Thoracic aorta (tissue), 2 donors: ENCODE results near the gene SFXN3. TPM values are rescaled to one million over a fixed set of nuclear protein-coding genes. Genes with fewer than 3 reads are reported as not detected.
A peak's percentile ranks its signal among the peaks of the same experiment; 100 is the strongest.

Experiments used
- ATAC-seq: fragments of 150-250 bp; one replicate; pipeline ENCODE4 v1.8.0; 2017; ENCODE audit warnings: low read depth; ENCODE audit not compliant: insufficient number of reproducible peaks, low FRiP score
- DNase-seq: peaks from one replicate; pipeline ENCODE4 v3.0.0-alpha.2; 2020; ENCODE audit warnings: low spot score
- H3K27ac ChIP-seq, 2 donors: fragments of 200-600 bp; sonication (generic); 1 replicate in 1 of 2; 2 replicates in 1 of 2; pipeline ENCODE4 v1.5.1; 2016; ENCODE audit warnings: mild to moderate bottlenecking in 2 of 2, moderate library complexity in 2 of 2
- H3K27me3 ChIP-seq: fragments of 200-600 bp; sonication (generic); replicated peaks from 2 replicates; pipeline ENCODE4 v1.6.0; 2016; ENCODE audit warnings: mild to moderate bottlenecking; ENCODE audit not compliant: insufficient read depth
- H3K36me3 ChIP-seq: fragments of 200-600 bp; sonication (generic); one replicate; pipeline ENCODE4 v1.5.1; 2016
- H3K4me1 ChIP-seq, 2 donors: fragments of 200-600 bp; sonication (generic); 1 replicate in 1 of 2; 2 replicates in 1 of 2; pipeline versions ENCODE4 v1.5.1 to v1.6.0; 2016; ENCODE audit warnings: low read depth in 2 of 2, mild to moderate bottlenecking in 1 of 2; ENCODE audit not compliant: control insufficient read depth in 1 of 2
- H3K4me3 ChIP-seq: fragments of 200-600 bp; sonication (generic); 2 replicates; pipeline ENCODE4 v1.5.1; 2016; ENCODE audit warnings: mild to moderate bottlenecking
- H3K9me3 ChIP-seq: fragments of 200-600 bp; sonication (generic); 2 replicates; pipeline ENCODE4 v1.5.1; 2016
- total RNA-seq, 2 donors: library from RNA; depleted of rRNA; stranded (reverse); fragments of >200 nt; gene quantifications; one replicate each; pipeline versions ENCODE4 v1.1.0 to v1.2.3, GENCODE V29; 2016
- TF ChIP-seq, protein P1 (sequence below): fragments of 200-600 bp; sonication (generic); IDR thresholded peaks from one replicate; pipeline ENCODE4 v1.5.1; 2019; ENCODE audit warnings: antibody characterized with exemption

SFXN3 gene
- total RNA-seq, 2 donors from 2014 or later: 136 to 206 TPM

DNA sequence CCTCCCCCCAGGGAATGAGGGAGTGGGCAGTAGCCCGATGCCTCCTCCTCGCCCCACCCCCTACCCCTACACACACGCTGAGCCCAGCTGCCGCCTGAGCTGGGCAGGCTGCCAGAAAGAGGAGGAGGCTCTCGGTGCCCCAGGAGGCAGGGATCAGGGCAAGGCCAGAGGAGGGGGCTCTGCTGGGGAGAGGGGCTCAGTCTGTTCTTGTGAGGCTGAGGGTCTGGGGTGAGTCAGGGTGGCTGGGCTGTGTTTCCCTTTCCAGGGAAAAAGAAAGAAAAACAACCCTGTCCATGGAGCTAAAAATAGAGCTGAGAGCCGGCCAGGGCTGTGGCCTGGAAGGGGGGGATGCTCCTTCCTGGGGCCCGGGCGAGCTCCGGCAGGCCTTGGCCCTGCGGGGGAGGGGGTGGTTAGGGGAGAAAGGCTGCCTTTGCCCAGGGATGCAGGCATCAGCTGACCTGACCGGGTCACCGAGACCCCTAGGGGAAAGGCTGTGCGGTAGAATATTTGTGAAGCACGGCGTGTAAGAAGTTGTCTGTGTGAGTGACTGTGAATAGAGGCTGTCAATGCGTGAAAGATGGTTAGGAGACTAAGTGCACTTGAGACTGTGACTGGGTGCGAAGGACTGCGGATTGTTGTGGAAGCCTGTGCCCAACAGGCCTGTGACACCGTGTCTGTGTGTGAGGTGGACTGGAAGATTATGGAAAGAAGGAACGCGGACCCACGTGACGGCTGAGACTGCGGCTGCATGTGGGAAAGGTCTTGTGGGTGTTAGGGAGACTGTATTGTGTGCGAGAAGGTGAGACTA lies 32.6 kb upstream of the SFXN3 start:
- H3K27me3 ChIP-seq: no peaks in the 10 kb centered on the region
- no peaks in the 10 kb centered on the region for H3K9me3 ChIP-seq
- H3K36me3 ChIP-seq: peaks cover under 1% of the 10 kb centered on the region
- DNase-seq (no peak), ATAC-seq (peak; percentile 30)
- peak overlapping the region; percentile 97 to 98 for H3K27ac ChIP-seq
- TF ChIP-seq, protein P1, sequence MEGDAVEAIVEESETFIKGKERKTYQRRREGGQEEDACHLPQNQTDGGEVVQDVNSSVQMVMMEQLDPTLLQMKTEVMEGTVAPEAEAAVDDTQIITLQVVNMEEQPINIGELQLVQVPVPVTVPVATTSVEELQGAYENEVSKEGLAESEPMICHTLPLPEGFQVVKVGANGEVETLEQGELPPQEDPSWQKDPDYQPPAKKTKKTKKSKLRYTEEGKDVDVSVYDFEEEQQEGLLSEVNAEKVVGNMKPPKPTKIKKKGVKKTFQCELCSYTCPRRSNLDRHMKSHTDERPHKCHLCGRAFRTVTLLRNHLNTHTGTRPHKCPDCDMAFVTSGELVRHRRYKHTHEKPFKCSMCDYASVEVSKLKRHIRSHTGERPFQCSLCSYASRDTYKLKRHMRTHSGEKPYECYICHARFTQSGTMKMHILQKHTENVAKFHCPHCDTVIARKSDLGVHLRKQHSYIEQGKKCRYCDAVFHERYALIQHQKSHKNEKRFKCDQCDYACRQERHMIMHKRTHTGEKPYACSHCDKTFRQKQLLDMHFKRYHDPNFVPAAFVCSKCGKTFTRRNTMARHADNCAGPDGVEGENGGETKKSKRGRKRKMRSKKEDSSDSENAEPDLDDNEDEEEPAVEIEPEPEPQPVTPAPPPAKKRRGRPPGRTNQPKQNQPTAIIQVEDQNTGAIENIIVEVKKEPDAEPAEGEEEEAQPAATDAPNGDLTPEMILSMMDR: no peak
- peaks cover 20 to 42% of the 10 kb centered on the region in 2 donors for H3K4me1 ChIP-seq
- peak overlapping the region; percentile 87 for H3K4me3 ChIP-seq

DNA sequence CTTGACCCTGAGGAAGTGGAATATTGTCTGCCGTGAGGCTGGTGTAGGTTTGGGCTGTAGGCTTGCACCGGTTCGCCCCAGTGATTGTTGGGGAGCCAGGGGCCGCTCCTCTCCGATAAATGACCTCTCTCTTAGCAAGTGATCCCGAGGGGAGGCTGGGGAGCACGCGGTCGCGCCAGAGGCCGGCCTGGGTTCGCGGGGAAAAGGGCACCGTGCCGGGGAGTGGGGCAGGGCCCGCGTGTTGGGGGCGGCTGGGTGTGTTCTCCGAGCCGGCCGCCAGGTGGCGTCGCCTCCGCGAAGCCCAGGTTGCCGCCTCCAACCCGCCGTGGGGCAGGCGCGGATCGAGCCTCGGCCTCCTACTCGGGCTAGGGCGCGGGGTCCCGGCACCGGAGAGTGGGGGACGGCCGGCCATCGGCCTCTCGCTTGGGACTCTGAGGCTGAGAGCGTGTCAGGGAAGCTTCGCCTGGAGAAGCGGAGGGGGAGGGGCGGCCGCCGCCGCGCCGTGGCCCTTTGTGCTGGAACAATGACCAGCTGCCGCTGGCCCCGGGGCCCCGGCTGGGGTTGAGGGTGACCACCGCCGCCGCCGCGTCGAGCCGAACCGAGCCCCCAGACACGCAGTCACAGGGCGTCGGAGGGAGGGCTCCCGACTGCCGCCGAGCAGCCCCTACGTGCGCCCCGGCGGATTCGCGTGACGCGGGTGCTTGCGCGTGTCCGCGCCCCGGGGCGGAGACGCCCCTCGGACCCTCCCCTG lies 31.9 kb upstream of the SFXN3 start:
- no peaks in the 10 kb centered on the region for H3K27me3 ChIP-seq
- H3K36me3 ChIP-seq: peaks cover 8% of the 10 kb centered on the region
- ATAC-seq (peak; percentile 35), DNase-seq (no peak)
- H3K4me3 ChIP-seq: peak overlapping the region; percentile 87
- H3K27ac ChIP-seq: peak overlapping the region; percentile 97 to 98
- no peaks in the 10 kb centered on the region for H3K9me3 ChIP-seq
- TF ChIP-seq, protein P1: peak; percentile 98
- H3K4me1 ChIP-seq: peaks cover 20 to 49% of the 10 kb centered on the region in 2 donors

GRCh38 chr10:100999742-101000126 lies 31.3 kb upstream of the SFXN3 start, which contains the start of gene LZTS2:
Gene LZTS2, plus strand, starts transcription at chr10:100999808. Its CDS starts 2,731 bp downstream, at chr10:101002539.
- no peaks in the 10 kb centered on the region for H3K27me3 ChIP-seq
- peak within 1 kb of the TSS; percentile 97 to 98 for H3K27ac ChIP-seq
- H3K4me3 ChIP-seq: peak within 1 kb of the TSS; percentile 87

DNA sequence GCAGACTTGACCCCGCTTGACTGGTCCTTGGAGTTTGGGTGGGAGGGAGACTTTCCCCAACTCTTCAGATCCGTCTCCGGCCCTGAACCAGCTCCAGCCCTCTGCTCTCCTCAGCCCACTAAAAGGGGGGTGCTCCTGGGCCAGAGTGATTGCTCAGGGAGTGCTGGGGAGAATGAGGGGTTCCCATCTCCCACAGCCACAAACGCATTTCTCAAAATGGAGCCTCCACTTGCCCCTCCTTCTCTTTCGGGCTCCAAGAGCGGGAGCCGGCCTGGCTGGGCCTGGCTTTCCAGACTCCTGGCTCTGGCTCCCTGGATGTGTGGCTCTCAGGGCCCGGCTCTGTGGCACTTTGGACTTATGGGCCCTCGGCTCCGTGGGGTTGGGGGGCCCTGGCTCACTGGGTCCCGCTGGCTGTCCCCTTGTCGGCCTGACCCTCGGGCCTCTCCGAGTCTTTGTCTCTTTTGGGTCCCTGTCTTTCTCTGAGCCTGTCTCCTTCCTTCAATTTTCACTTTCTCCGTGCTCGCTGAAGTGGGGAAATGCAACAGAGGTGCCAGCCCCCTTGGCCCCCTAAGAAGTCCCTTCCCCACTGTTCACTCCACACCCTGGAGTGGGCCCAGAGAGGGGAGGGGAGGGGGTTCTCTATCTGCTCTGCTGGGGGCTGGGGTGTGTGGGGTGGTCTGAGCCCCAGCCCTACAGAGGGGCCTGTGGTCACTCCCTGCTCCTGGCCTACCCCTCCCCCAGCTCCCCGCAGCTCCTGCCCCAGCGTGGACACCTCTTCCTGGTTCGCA lies 30.7 kb upstream of the SFXN3 start:
- ATAC-seq (no peak), DNase-seq (no peak)
- peak overlapping the region; percentile 87 for H3K4me3 ChIP-seq
- H3K9me3 ChIP-seq: no peaks in the 10 kb centered on the region
- peak overlapping the region; percentile 97 to 98 for H3K27ac ChIP-seq
- peaks cover 20 to 54% of the 10 kb centered on the region in 2 donors for H3K4me1 ChIP-seq
- H3K36me3 ChIP-seq: peaks cover 11% of the 10 kb centered on the region
- TF ChIP-seq, protein P1: no peak
- H3K27me3 ChIP-seq: no peaks in the 10 kb centered on the region

More at GRCh38 chr10:100999742-101000126, 31.3 kb upstream of the SFXN3 start, which contains the start of gene LZTS2:
- ATAC-seq: peak; percentile 23
- Histone ChIP-seq H3K36me3 (peaks cover 8% of the 10 kb centered on the region), H3K4me1 (peaks cover 20 to 49% of the 10 kb centered on the region in 2 donors), H3K9me3 (no peaks in the 10 kb centered on the region)
- DNase-seq: no peak
- TF ChIP-seq, protein P1: no peak
